GM12878 (cell line): ENCODE results near the gene ME1. TPM values are rescaled to one million over a fixed set of nuclear protein-coding genes. Genes with fewer than 3 reads are reported as not detected.

Source experiments
- ATAC-seq: fragments of 200-7000 bp; cut with Tn5 transposase; 3 replicates; pipeline ENCODE4 v1.9.1; 2020; ENCODE audit warnings: mild to moderate bottlenecking, moderate library complexity
- BruUV-seq: library from RNA; stranded (reverse); fragments of 400-500 nt; replicated peaks from 2 replicates; lab custom pipeline; 2021; lab: Mats Ljungman, UMichigan
- CTCF ChIA-PET: fragments of 300-600 bp; sonication (Branson Sonifier 250); formaldehyde crosslinking; extraction: SDS; loops from one replicate; lab custom pipeline; 2021; ENCODE audit warnings: inconsistent platforms; lab: Yijun Ruan, JAX
- POLR2A ChIA-PET: fragments of 350-600 bp; formaldehyde crosslinking; extraction: SDS; loops from one replicate; lab custom pipeline; 2021; ENCODE audit warnings: inconsistent platforms; lab: Charles Lee
- RAD21 ChIA-PET: fragments of 300-600 bp; sonication (Branson Sonifier 250); formaldehyde crosslinking; loops from one replicate; lab custom pipeline; 2023; ENCODE audit warnings: antibody characterized with exemption; ENCODE audit not compliant: unreplicated experiment; lab: Charles Lee
- SMC1A ChIA-PET: fragments of 300-600 bp; sonication (Branson Sonifier 250); formaldehyde crosslinking; loops from one replicate; lab custom pipeline; 2023; ENCODE audit not compliant: unreplicated experiment, uncharacterized antibody; lab: Charles Lee
- DNase-seq: peaks from one replicate; pipeline ENCODE4 v3.0.0-alpha.2; 2011; ENCODE audit warnings: low read depth, low spot score
- FAIRE-seq: peaks from 3 replicates; lab custom pipeline; 2011; peaks lifted over from hg19 to GRCh38; lab: Jason Lieb, UNC
- H2AFZ ChIP-seq: 2 replicates; pipeline ENCODE4 v1.6.0; 2011; ENCODE audit warnings: low read depth, low read length, control low read depth; ENCODE audit not compliant: control insufficient read depth
- H3K27ac ChIP-seq: 2 replicates; pipeline ENCODE4 v1.5.1; 2011; ENCODE audit warnings: control low read depth; ENCODE audit not compliant: control insufficient read depth, insufficient read depth
- H3K27me3 ChIP-seq, 2 experiments: replicated peaks in 1 of 2; 2 replicates each; pipeline versions ENCODE4 v1.6.0 to v1.6.1; 2011; ENCODE audit warnings: low read length in 1 of 2; ENCODE audit not compliant: control insufficient read depth in 2 of 2, insufficient read depth in 2 of 2
- H3K36me3 ChIP-seq, 2 experiments: 2 replicates each; pipeline ENCODE4 v1.5.1; 2011; ENCODE audit warnings: low read length in 1 of 2; ENCODE audit not compliant: control insufficient read depth in 2 of 2, insufficient read depth in 2 of 2
- H3K4me1 ChIP-seq: 2 replicates; pipeline ENCODE4 v1.6.1; 2011; ENCODE audit warnings: mild to moderate bottlenecking, low read length, moderate library complexity, mixed read lengths; ENCODE audit not compliant: control insufficient read depth, insufficient read depth
- H3K4me2 ChIP-seq: 2 replicates; pipeline ENCODE4 v1.6.0; 2011; ENCODE audit warnings: control low read depth; ENCODE audit not compliant: control insufficient read depth, insufficient read depth
- H3K4me3 ChIP-seq: fragments of 200-600 bp; sonication (generic); 2 replicates; pipeline ENCODE4 v1.5.1; 2016
- H3K79me2 ChIP-seq: 2 replicates; pipeline ENCODE4 v1.6.0; 2011; ENCODE audit warnings: low read length; ENCODE audit not compliant: control insufficient read depth, insufficient read depth
- H3K9ac ChIP-seq: 2 replicates; pipeline ENCODE4 v1.8.0; 2011; ENCODE audit warnings: low read length, control low read depth, mixed read lengths; ENCODE audit not compliant: control insufficient read depth, insufficient read depth
- H3K9me3 ChIP-seq: replicated peaks from 3 replicates; pipeline ENCODE4 v1.5.1; 2011; ENCODE audit warnings: mild to moderate bottlenecking, low read length; ENCODE audit not compliant: control insufficient read depth, insufficient read depth
- H4K20me1 ChIP-seq: 2 replicates; pipeline ENCODE4 v1.6.0; 2011; ENCODE audit not compliant: control insufficient read depth, insufficient read depth
- ATF7 ChIP-seq: fragments of 450-650 bp; IDR thresholded peaks from 2 replicates; pipeline ENCODE4 v1.6.1; 2016; ENCODE audit warnings: low read depth, mild to moderate bottlenecking
- BCL11A ChIP-seq: IDR thresholded peaks from 2 replicates; pipeline ENCODE4 v1.6.1; 2011; ENCODE audit warnings: low read depth, low read length
- LARP7 ChIP-seq: fragments of 450-650 bp; IDR thresholded peaks from 2 replicates; pipeline ENCODE4 v1.6.1; 2017; ENCODE audit warnings: mild to moderate bottlenecking
- MEF2A ChIP-seq: IDR thresholded peaks from 2 replicates; pipeline ENCODE4 v1.6.1; 2011; ENCODE audit warnings: low read depth, mild to moderate bottlenecking, low read length, moderate library complexity; ENCODE audit not compliant: insufficient read depth
- NR2C1 ChIP-seq: fragments of 450-650 bp; IDR thresholded peaks from 2 replicates; pipeline ENCODE4 v1.6.1; 2017; ENCODE audit warnings: antibody characterized with exemption, mild to moderate bottlenecking, moderate library complexity
- NRF1 ChIP-seq: conservative IDR thresholded peaks from 2 replicates; pipeline ENCODE4 v1.6.1; 2011; ENCODE audit warnings: mild to moderate bottlenecking, low read depth, low read length, improper control_type of control experiment
- RAD21 ChIP-seq: IDR thresholded peaks from 2 replicates; pipeline ENCODE4 v1.6.1; 2011; ENCODE audit warnings: mild to moderate bottlenecking, low read depth, low read length, moderate library complexity; ENCODE audit not compliant: insufficient read depth
- RBBP5 ChIP-seq: fragments of 200-600 bp; sonication (generic); conservative IDR thresholded peaks from 2 replicates; pipeline ENCODE4 v1.6.1; 2016
- RCOR1 ChIP-seq: conservative IDR thresholded peaks from 2 replicates; pipeline ENCODE4 v1.6.1; 2012; ENCODE audit warnings: low read depth, low read length, improper control_type of control experiment
- RELA ChIP-seq: fragments of 450-650 bp; IDR thresholded peaks from 2 replicates; pipeline ENCODE4 v1.8.0; 2014; ENCODE audit warnings: borderline replicate concordance; ENCODE audit not compliant: partially characterized antibody
- SIN3A ChIP-seq: IDR thresholded peaks from 2 replicates; pipeline ENCODE4 v1.6.1; 2012; ENCODE audit warnings: low read depth, low read length, improper control_type of control experiment
- TAF1 ChIP-seq: IDR thresholded peaks from 2 replicates; pipeline ENCODE4 v1.6.1; 2011; ENCODE audit warnings: mild to moderate bottlenecking, low read depth, low read length, borderline replicate concordance
- ZNF274 ChIP-seq: IDR thresholded peaks from one replicate; pipeline ENCODE4 v1.8.0; 2011; ENCODE audit not compliant: insufficient read length, insufficient read depth
- WGBS: methylation state at CpG from one replicate; pipeline ENCODE4 v1.1.6; 2016; ENCODE audit warnings: low lambda C conversion rate; ENCODE audit not compliant: insufficient replicate concordance, insufficient coverage; ENCODE audit errors: missing lambda C conversion rate; 5-methylcytosine and 5-hydroxymethylcytosine counted together
- in situ Hi-C: fragments of 300-500 bp; cut with MboI; formaldehyde crosslinking; loops from 9 replicates; pipeline ENCODE4 v1.14.3; 2018; ENCODE audit warnings: mixed read lengths
- intact Hi-C: fragments of 100-400 bp; cut with micrococcal nuclease; formaldehyde crosslinking; loops from one replicate; pipeline ENCODE4 v1.14.2; 2022; ENCODE audit not compliant: unreplicated experiment
- polyA plus RNA-seq, 11 experiments: library from polyadenylated mRNA; depleted of rRNA in 4 of 11; unstranded in 6 of 11; stranded (reverse) in 5 of 11; fragments of >200 nt; fragmentation: Nextera tagmentation in 4 of 11; fragmentation: Illumina TruSeq in 1 of 11; extraction: Ambion mirVana in 4 of 11; extraction: Trizol in 1 of 11; gene quantifications; 1 replicate in 1 of 11; 2 replicates in 10 of 11; pipeline versions ENCODE4 v1.2.1 to v1.2.3, GENCODE V29; 2011 to 2016; ENCODE audit warnings: inconsistent platforms in 2 of 11, missing spikeins in 2 of 11, low read depth in 1 of 11
- total RNA-seq, 4 experiments: library from RNA; depleted of rRNA in 3 of 4; stranded (reverse); fragments of >200 nt in 3 of 4; fragmentation: Illumina TruSeq in 1 of 4; extraction: Trizol in 1 of 4; gene quantifications; 2 replicates each; pipeline versions ENCODE4 v1.2.1 to v1.2.3, GENCODE V29; 2013 to 2021
- TF ChIP-seq, protein P1 (sequence below): fragments of 150-350 bp; IDR thresholded peaks from 2 replicates; pipeline ENCODE4 v1.6.1; 2014; ENCODE audit warnings: mild to moderate bottlenecking, low read depth, low read length
- TF ChIP-seq, protein P2 (sequence below): IDR thresholded peaks from 2 replicates; pipeline ENCODE4 v1.6.1; 2011; ENCODE audit warnings: low read depth, low read length, improper control_type of control experiment, borderline replicate concordance
- TF ChIP-seq, protein P3 (sequence below): fragments of 450-650 bp; IDR thresholded peaks from 2 replicates; pipeline ENCODE4 v1.6.1; 2017; ENCODE audit warnings: borderline replicate concordance
- TF ChIP-seq, protein P4 (sequence below): fragments of 450-650 bp; conservative IDR thresholded peaks from 2 replicates; pipeline ENCODE4 v1.6.1; 2017; ENCODE audit warnings: mild to moderate bottlenecking, moderate library complexity
- TF ChIP-seq, protein P5 (sequence below): IDR thresholded peaks from 2 replicates; pipeline ENCODE4 v1.6.1; 2012; ENCODE audit warnings: low read depth, low read length, improper control_type of control experiment

Gene ME1
- total and polyA plus RNA-seq, 10 of the 15 experiments (the other 5 are each of a cell fraction or from before 2014, with no cell fraction given): 3.6 to 11.8 (median 8.4) TPM

DNA sequence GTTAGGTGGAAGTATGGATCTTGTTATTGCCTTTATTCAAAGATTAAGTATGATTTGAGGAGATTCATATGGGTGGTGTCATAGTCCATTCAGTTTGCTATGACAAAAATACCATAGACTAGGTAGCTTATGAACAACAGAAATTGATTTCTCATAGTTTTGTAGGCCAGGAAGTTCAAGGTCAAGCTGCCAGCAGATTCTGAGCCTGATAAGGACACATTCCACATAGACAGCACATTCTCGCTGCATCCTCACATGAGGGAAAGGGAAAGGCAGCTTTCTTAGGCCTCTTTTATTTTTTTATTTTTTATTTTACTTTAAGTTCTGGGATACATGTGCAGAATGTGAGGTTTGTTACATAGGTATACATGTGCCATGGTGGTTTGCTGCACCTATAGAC, 27.7 kb downstream of the ME1 start (continued):
- TF ChIP-seq, protein P1, sequence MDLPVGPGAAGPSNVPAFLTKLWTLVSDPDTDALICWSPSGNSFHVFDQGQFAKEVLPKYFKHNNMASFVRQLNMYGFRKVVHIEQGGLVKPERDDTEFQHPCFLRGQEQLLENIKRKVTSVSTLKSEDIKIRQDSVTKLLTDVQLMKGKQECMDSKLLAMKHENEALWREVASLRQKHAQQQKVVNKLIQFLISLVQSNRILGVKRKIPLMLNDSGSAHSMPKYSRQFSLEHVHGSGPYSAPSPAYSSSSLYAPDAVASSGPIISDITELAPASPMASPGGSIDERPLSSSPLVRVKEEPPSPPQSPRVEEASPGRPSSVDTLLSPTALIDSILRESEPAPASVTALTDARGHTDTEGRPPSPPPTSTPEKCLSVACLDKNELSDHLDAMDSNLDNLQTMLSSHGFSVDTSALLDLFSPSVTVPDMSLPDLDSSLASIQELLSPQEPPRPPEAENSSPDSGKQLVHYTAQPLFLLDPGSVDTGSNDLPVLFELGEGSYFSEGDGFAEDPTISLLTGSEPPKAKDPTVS: no peak

DNA sequence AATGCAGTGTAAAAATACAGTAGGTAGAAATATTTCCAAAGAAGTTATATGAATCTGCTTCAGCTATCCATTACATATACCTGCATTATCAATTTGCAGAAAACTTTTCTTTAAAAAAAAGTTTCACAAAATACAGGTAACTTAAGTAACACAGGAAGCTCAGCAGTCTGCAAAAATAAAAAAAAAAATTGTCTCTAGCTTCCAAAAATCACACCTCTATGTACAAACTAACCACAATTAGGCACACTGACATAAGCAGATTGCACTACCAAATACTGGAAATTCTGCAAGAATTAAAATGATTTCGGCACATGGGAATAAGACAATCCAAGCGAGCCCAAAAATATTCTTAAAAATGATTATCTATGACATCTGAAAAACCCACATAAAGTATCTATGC, 41.2 kb downstream of the ME1 start:
- DNase-seq (no peak), ATAC-seq (no peak), FAIRE-seq (no peak)
- in situ Hi-C loops (no loop called here), intact Hi-C loops (no loop called here)
- ChIA-PET RAD21 (no interaction called here), CTCF (interaction anchor here (1.1 kb wide), 1 partner anchor 146 kb away, joined by 3 read pairs; no protein-coding TSS in a partner anchor), SMC1A (interaction anchor here (0.5 to 1.0 kb wide), 2 partner anchors 9 to 114 kb away, joined by 3 read pairs; no protein-coding TSS in a partner anchor), POLR2A (no interaction called here)
- H3K79me2 ChIP-seq: no peaks in the 10 kb centered on the region
- H4K20me1 ChIP-seq: no peaks in the 10 kb centered on the region
- no peaks in the 10 kb centered on the region for H3K27me3 ChIP-seq
- no peak overlapping the region for H3K4me3 ChIP-seq
- H3K4me1 ChIP-seq: no peaks in the 10 kb centered on the region
- H3K9ac ChIP-seq: no peak overlapping the region
- no TSS peak for BruUV-seq
- no peak overlapping the region for H3K27ac ChIP-seq
- no peaks in the 10 kb centered on the region; the same call in 2 of the 3 replicates for H3K9me3 ChIP-seq
- no peak for TF ChIP-seq TAF1
- TF ChIP-seq, protein P2, sequence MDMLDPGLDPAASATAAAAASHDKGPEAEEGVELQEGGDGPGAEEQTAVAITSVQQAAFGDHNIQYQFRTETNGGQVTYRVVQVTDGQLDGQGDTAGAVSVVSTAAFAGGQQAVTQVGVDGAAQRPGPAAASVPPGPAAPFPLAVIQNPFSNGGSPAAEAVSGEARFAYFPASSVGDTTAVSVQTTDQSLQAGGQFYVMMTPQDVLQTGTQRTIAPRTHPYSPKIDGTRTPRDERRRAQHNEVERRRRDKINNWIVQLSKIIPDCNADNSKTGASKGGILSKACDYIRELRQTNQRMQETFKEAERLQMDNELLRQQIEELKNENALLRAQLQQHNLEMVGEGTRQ: no peak
- TF ChIP-seq, protein P3, sequence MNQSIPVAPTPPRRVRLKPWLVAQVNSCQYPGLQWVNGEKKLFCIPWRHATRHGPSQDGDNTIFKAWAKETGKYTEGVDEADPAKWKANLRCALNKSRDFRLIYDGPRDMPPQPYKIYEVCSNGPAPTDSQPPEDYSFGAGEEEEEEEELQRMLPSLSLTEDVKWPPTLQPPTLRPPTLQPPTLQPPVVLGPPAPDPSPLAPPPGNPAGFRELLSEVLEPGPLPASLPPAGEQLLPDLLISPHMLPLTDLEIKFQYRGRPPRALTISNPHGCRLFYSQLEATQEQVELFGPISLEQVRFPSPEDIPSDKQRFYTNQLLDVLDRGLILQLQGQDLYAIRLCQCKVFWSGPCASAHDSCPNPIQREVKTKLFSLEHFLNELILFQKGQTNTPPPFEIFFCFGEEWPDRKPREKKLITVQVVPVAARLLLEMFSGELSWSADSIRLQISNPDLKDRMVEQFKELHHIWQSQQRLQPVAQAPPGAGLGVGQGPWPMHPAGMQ: no peak
- TF ChIP-seq NR2C1: no peak
- no peak for TF ChIP-seq RCOR1
- no peak for TF ChIP-seq NRF1
- no peak for TF ChIP-seq SIN3A
- TF ChIP-seq RAD21: no peak
- no peak for TF ChIP-seq MEF2A
- TF ChIP-seq, protein P4, sequence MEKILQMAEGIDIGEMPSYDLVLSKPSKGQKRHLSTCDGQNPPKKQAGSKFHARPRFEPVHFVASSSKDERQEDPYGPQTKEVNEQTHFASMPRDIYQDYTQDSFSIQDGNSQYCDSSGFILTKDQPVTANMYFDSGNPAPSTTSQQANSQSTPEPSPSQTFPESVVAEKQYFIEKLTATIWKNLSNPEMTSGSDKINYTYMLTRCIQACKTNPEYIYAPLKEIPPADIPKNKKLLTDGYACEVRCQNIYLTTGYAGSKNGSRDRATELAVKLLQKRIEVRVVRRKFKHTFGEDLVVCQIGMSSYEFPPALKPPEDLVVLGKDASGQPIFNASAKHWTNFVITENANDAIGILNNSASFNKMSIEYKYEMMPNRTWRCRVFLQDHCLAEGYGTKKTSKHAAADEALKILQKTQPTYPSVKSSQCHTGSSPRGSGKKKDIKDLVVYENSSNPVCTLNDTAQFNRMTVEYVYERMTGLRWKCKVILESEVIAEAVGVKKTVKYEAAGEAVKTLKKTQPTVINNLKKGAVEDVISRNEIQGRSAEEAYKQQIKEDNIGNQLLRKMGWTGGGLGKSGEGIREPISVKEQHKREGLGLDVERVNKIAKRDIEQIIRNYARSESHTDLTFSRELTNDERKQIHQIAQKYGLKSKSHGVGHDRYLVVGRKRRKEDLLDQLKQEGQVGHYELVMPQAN: no peak
- no peak for TF ChIP-seq RBBP5
- TF ChIP-seq ZNF274: no peak
- no peak for TF ChIP-seq RELA
- TF ChIP-seq BCL11A: no peak
- TF ChIP-seq, protein P5, sequence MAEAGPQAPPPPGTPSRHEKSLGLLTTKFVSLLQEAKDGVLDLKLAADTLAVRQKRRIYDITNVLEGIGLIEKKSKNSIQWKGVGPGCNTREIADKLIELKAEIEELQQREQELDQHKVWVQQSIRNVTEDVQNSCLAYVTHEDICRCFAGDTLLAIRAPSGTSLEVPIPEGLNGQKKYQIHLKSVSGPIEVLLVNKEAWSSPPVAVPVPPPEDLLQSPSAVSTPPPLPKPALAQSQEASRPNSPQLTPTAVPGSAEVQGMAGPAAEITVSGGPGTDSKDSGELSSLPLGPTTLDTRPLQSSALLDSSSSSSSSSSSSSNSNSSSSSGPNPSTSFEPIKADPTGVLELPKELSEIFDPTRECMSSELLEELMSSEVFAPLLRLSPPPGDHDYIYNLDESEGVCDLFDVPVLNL: no peak
- TF ChIP-seq LARP7: no peak
- TF ChIP-seq ATF7: no peak
- H3K36me3 ChIP-seq: no peaks in the 10 kb centered on the region; a peak in 1 of 4 replicates
- no peak overlapping the region for H2AFZ ChIP-seq
- no peak overlapping the region for H3K4me2 ChIP-seq
- 28% methylated on average over 2 of the region's 2 CpGs for WGBS
